Smooth muscle cell (in vitro differentiated cells): ENCODE measurements around the gene EVA1B. TPM values are rescaled to one million over a fixed set of nuclear protein-coding genes. Genes with fewer than 3 reads are reported as not detected.

ENCODE experiments used
- DNase-seq: peaks from one replicate; lab custom pipeline; 2025; ENCODE audit not compliant: unreplicated experiment; lab: John Stamatoyannopoulos, UW
- H2AFZ ChIP-seq: fragments of 200-600 bp; sonication (generic); 2 replicates; pipeline ENCODE4 v1.6.0; 2016; ENCODE audit warnings: antibody characterized with exemption, low read depth, mild to moderate bottlenecking
- H3F3A ChIP-seq: fragments of 200-600 bp; sonication (generic); 2 replicates; pipeline ENCODE4 v1.6.0; 2017; ENCODE audit warnings: antibody characterized with exemption, low read depth
- H3K27ac ChIP-seq: fragments of 200-600 bp; sonication (generic); 2 replicates; pipeline ENCODE4 v1.5.1; 2016; ENCODE audit warnings: low read depth, mild to moderate bottlenecking
- H3K27me3 ChIP-seq: fragments of 200-600 bp; sonication (generic); 2 replicates; pipeline ENCODE4 v1.6.1; 2016; ENCODE audit warnings: low read depth, mild to moderate bottlenecking
- H3K36me3 ChIP-seq: fragments of 200-600 bp; sonication (generic); 2 replicates; pipeline ENCODE4 v1.5.1; 2016; ENCODE audit warnings: low read depth
- H3K4me1 ChIP-seq: fragments of 200-600 bp; sonication (generic); 2 replicates; pipeline ENCODE4 v1.5.1; 2016; ENCODE audit warnings: low read depth
- H3K4me2 ChIP-seq: fragments of 200-600 bp; sonication (generic); 2 replicates; pipeline ENCODE4 v1.6.0; 2016; ENCODE audit warnings: mild to moderate bottlenecking
- H3K4me3 ChIP-seq: fragments of 200-600 bp; sonication (generic); 2 replicates; pipeline ENCODE4 v1.5.1; 2016; ENCODE audit warnings: mild to moderate bottlenecking
- H3K79me2 ChIP-seq: fragments of 200-600 bp; sonication (generic); 2 replicates; pipeline ENCODE4 v1.6.0; 2016; ENCODE audit warnings: low read depth, mild to moderate bottlenecking
- H3K9ac ChIP-seq: fragments of 200-600 bp; sonication (generic); 2 replicates; pipeline ENCODE4 v1.6.0; 2016; ENCODE audit warnings: low read depth
- H3K9me3 ChIP-seq: fragments of 200-600 bp; sonication (generic); replicated peaks from 2 replicates; pipeline ENCODE4 v1.5.1; 2016; ENCODE audit warnings: low read depth
- H4K20me1 ChIP-seq: fragments of 200-600 bp; sonication (generic); 2 replicates; pipeline ENCODE4 v1.6.0; 2016; ENCODE audit warnings: low read depth
- CTCF ChIP-seq: fragments of 200-600 bp; sonication (generic); IDR thresholded peaks from 2 replicates; pipeline ENCODE4 v1.5.1; 2017; ENCODE audit warnings: borderline replicate concordance, mild to moderate bottlenecking, antibody characterized with exemption; ENCODE audit not compliant: insufficient read depth, poor library complexity, severe bottlenecking
- WGBS: methylation state at CpG from one replicate; pipeline ENCODE4 v1.1.7; 2016; ENCODE audit warnings: low lambda C conversion rate; 5-methylcytosine and 5-hydroxymethylcytosine counted together
- polyA plus RNA-seq: library from polyadenylated mRNA; unstranded; fragments of >200 nt; fragmentation: Nextera tagmentation; extraction: Ambion mirVana; gene quantifications from 2 replicates; pipeline ENCODE4 v1.2.1, GENCODE V29; 2016
- total RNA-seq: library from RNA; depleted of rRNA; stranded (reverse); fragments of >200 nt; gene quantifications from 2 replicates; pipeline ENCODE4 v1.2.3, GENCODE V29; 2014

Gene EVA1B
- total and polyA plus RNA-seq, 2 experiments from 2014 or later = 88.7 to 164 TPM

- peak overlapping the region; percentile 96 for H3K9ac ChIP-seq
- peaks cover 30% of the 10 kb centered on the region for H3K4me1 ChIP-seq
- 78% methylated on average over 13 of the region's 13 CpGs for WGBS
- peaks cover 12% of the 10 kb centered on the region for H3K79me2 ChIP-seq
- DNase-seq = no peak
- H3K27me3 ChIP-seq = no peaks in the 10 kb centered on the region
- no peaks in the 10 kb centered on the region for H3K9me3 ChIP-seq
- no peak overlapping the region for H3K4me3 ChIP-seq
- H4K20me1 ChIP-seq = no peaks in the 10 kb centered on the region
- H2AFZ ChIP-seq = no peak overlapping the region
- peak overlapping the region; percentile 83 for H3K4me2 ChIP-seq
- H3F3A ChIP-seq = peaks cover 19% of the 10 kb centered on the region
- TF ChIP-seq CTCF = no peak
- H3K27ac ChIP-seq = peak overlapping the region; percentile 100
- H3K36me3 ChIP-seq = peaks cover 2% of the 10 kb centered on the region
Measured at GRCh38 chr1:36352125-36352909, 28.9 kb upstream of the EVA1B start.

- no peaks in the 10 kb centered on the region for H3K9me3 ChIP-seq
- H4K20me1 ChIP-seq = no peaks in the 10 kb centered on the region
- no peak for TF ChIP-seq CTCF
- H3K27ac ChIP-seq = peak overlapping the region; percentile 100
- 32% methylated on average over 13 of the region's 14 CpGs for WGBS
- no peaks in the 10 kb centered on the region for H3K27me3 ChIP-seq
- H3K79me2 ChIP-seq = peaks cover 3% of the 10 kb centered on the region
- H3K4me1 ChIP-seq = peaks cover 30% of the 10 kb centered on the region
- H3K36me3 ChIP-seq = no peaks in the 10 kb centered on the region
- peak; percentile 65 for DNase-seq
- no peak overlapping the region for H3K4me3 ChIP-seq
- H3F3A ChIP-seq = peaks cover 19% of the 10 kb centered on the region
- H2AFZ ChIP-seq = no peak overlapping the region
- peak overlapping the region; percentile 96 for H3K9ac ChIP-seq
- H3K4me2 ChIP-seq = peak overlapping the region; percentile 83
Measured at GRCh38 chr1:36351227-36351977, 28.0 kb upstream of the EVA1B start.

- H3K9ac ChIP-seq = peak overlapping the region; percentile 96
- H3K4me1 ChIP-seq = peaks cover 30% of the 10 kb centered on the region
- no peaks in the 10 kb centered on the region for H4K20me1 ChIP-seq
- H3K4me2 ChIP-seq = peak overlapping the region; percentile 83
- H3K4me3 ChIP-seq = no peak overlapping the region
- H3K36me3 ChIP-seq = no peaks in the 10 kb centered on the region
- no peaks in the 10 kb centered on the region for H3K9me3 ChIP-seq
- H3K27ac ChIP-seq = peak overlapping the region; percentile 100
- 39% methylated on average over 13 of the region's 13 CpGs for WGBS
- H3K27me3 ChIP-seq = no peaks in the 10 kb centered on the region
- no peak overlapping the region for H2AFZ ChIP-seq
- TF ChIP-seq CTCF = no peak
- H3K79me2 ChIP-seq = peaks cover 3% of the 10 kb centered on the region
- peak; percentile 85 for DNase-seq
- peaks cover 19% of the 10 kb centered on the region for H3F3A ChIP-seq
Measured at GRCh38 chr1:36350659-36351226, 27.3 kb upstream of the EVA1B start.
